ENCODE data around the gene ASPN. TPM values are rescaled to one million over a fixed set of nuclear protein-coding genes. Genes with fewer than 3 reads are reported as not detected.
"Not testable (repeated sequence)": the region's sequence is repeated elsewhere in the genome, so short reads cannot be mapped to it uniquely, and the experiment has no call there.

ASPN gene
- total RNA-seq, 2 donors from 2014 or later = 7.9 to 8.8 TPM

GRCh38 chr9:92432972-92433548, 49.2 kb downstream of the ASPN start:
- no peak for DNase-seq
- peak in 1 of 2 donors; percentile 75 for ATAC-seq
- intact Hi-C loops (cut with DNase I) = no loop called here

GRCh38 chr9:92432350-92432749, 50.0 kb downstream of the ASPN start:
- no peak for DNase-seq
- intact Hi-C loops (cut with DNase I) = no loop called here
- ATAC-seq = peak in 1 of 2 donors; percentile 38

GRCh38 chr9:92429836-92430235, 52.5 kb downstream of the ASPN start:
- intact Hi-C loops (cut with DNase I) = no loop called here
- ATAC-seq = no peak
- DNase-seq = no peak

GRCh38 chr9:92426501-92427145, 55.7 kb downstream of the ASPN start:
- intact Hi-C loops (cut with DNase I) = no loop called here
- DNase-seq (no peak), ATAC-seq (no peak)

GRCh38 chr9:92425474-92425873, 56.8 kb downstream of the ASPN start:
- intact Hi-C loops (cut with DNase I) = no loop called here
- DNase-seq (no peak), ATAC-seq (no peak)

DNA sequence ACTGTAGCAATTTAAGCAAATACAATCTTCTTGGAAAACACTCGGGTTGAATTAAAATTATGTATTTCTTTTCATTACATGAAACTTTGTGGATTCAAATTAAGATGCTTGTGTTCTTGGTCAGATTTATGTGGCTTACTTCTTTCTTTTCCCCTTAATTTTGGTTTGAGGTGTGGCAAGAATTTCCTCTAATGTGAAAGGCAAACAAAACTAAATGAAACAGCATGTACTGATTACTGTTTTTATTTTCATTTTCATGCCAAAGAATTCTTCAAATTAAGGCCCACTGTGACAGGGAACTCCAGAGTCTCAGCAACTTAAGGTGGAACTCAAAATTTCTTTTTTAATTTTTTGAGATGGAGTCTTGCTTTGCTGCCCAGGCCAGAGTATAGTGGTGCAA, 58.0 kb downstream of the ASPN start, which contains the start of gene OMD:
OMD (minus strand) TSS at position 132 of the 400 bp plus-strand sequence. CDS start 6,913 bp downstream, outside the sequence.
- peak; percentile 30 to 49 for ATAC-seq

GRCh38 chr9:92423612-92424011, 58.7 kb downstream of the ASPN start:
- DNase-seq (no peak), ATAC-seq (no peak)
- intact Hi-C loops (cut with DNase I) = no loop called here

More for the DNA sequence above, 58.0 kb downstream of the ASPN start, which contains the start of gene OMD:
- no peak for DNase-seq
- intact Hi-C loops (cut with DNase I) = no loop called here

- no peak for ATAC-seq
- DNase-seq = no peak
- intact Hi-C loops (cut with DNase I) = no loop called here
Measured at GRCh38 chr9:92422611-92423338, 59.5 kb downstream of the ASPN start.

DNA sequence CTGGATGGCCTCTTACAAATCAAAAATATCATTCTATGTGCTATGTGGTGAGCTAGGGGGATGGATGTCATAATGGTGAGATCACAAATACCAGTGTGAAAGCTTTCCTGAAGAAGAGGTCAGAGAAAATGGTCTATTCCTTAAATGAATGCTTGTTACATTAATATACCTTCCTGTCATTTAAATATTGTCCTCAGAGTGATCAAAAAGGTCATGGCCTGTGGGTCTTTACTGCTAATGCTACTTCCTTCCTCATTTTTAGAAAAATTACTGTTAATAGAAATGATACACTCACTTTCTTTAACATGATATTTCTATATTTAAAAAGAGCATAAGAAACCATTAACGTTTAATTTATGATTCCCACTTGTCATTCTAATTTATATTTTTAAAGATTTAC, 67.7 kb downstream of the ASPN start:
- intact Hi-C loops (cut with DNase I) = no loop called here
- ATAC-seq (no peak), DNase-seq (no peak)

DNA sequence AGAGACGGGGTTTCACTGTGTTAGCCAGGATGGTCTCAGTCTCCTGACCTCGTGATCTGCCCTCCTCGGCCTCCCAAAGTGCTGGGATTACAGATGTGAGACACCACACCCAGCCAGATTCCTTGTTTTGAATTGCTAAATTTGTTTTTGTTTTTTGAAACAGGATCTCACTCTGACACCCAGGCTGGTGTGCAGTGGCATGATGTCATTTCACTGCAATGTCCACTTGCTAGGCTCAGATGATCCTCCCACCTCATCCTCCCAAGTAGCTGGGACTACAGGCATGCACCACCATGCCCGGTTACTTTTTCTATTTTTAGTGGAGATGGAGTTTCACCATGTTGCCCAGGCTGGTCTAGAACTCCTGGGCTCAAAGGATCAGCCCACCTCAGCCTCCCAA, 71.1 kb downstream of the ASPN start:
- ATAC-seq; intact Hi-C loops (cut with DNase I); DNase-seq: not testable (repeated sequence)

DNA sequence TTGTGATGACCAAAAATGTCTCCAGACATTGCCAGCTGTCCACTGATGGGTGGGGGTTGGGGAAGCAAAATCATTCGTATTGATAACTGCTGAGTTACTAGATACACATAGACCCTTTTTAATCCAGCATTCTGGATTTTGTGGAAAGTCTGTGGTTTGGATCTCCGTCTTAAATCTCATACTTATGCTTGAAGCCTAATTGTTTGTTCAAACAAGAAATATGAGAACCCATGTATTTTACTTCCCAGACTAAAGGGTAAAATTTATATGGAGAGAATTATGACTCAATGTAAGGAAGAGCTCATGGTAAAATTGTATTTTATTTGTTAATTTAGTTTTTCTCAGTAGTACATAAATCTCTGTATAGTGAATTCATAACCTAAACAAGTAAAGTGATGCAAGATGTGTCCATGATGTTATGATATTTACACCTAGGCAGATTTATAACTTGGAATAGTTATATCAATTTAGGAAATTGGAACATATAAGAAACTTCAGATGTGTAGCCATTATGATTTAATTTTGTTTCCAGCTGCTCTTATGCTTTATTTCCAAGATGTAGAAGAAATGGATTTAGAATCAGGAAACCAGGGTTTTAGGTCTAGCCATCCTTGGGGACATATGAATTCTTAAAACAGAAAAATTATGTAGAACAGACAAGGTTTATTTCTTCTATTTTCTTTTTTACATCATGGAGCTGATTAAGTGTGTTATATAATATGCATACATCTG, 73.4 kb downstream of the ASPN start:
- intact Hi-C loops (cut with DNase I) = no loop called here
- no peak for DNase-seq
- ATAC-seq = no peak

DNA sequence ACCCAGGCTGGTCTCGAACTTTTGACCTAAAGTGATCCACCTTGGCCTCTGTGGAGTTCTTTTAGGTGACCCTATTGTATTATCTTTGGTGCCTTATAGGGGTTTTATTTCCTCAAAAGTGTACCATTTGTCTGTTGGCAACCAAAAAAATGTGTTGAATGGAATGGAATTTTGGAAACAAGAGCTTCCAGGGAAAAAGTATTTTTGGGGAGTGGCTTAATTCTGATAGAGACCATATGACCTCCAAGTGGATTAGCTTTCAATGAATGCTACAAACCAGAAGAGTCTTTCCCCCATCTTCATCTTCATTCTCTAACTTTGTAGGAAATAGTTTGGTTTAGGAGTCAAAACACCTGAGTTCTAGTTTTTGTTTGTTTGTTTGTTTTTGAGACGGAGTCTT, 74.5 kb downstream of the ASPN start:
- DNase-seq (no peak), ATAC-seq (no peak)
- intact Hi-C loops (cut with DNase I) = no loop called here

- peak; percentile 73 to 87 for ATAC-seq
- DNase-seq = peak; percentile 32
- intact Hi-C loops (cut with DNase I) = no loop called here
Measured at GRCh38 chr9:92406477-92406876, 75.8 kb downstream of the ASPN start.

Small RNA genes within 50 kb of the gene (microRNA-seq; reads per million reads assigned to microRNA genes)
- gene MIR4670 = 0 to 0.20 reads per million in 2 donors

Other genes starting within 250 kb of the ASPN start
- gene IARS1, start 188.8 kb downstream of the ASPN start, total RNA-seq = 10 to 100 TPM; 50.4 to 73.3 TPM
- gene NOL8, start 157.2 kb downstream of the ASPN start, total RNA-seq = 10 to 100 TPM; 13.3 to 17.6 TPM
- 1 to 10 TPM; 1.9 to 3.2 TPM for gene CENPP, start 156.6 kb downstream of the ASPN start, total RNA-seq
- 10 to 100 TPM; 17.4 to 25.6 TPM for gene OGN, start 77.9 kb downstream of the ASPN start, total RNA-seq
- gene OMD, start 58.0 kb downstream of the ASPN start, total RNA-seq = 1 to 10 TPM; 5.8 to 8.5 TPM
- gene ECM2, start 53.5 kb upstream of the ASPN start, total RNA-seq = 10 to 100 TPM; 14.4 to 17.6 TPM
- gene IPPK, start 187.6 kb upstream of the ASPN start, total RNA-seq = 10 to 100 TPM in 1 of 2 donors, 1 to 10 TPM in 1; 6.1 to 19.6 TPM